Adipose tissue (tissue), 3 donors: Measurements from ENCODE around the gene WNT5A. TPM values are rescaled to one million over a fixed set of nuclear protein-coding genes. Genes with fewer than 3 reads are reported as not detected.
"Not testable (repeated sequence)": the region's sequence is repeated elsewhere in the genome, so short reads cannot be mapped to it uniquely, and the experiment has no call there.

ENCODE experiments used
- H3K27ac ChIP-seq: one replicate; pipeline ENCODE4 v1.5.1; 2013; ENCODE audit warnings: low read depth, low read length
- WGBS, 3 donors: extraction: QIAGEN DNeasy Blood & Tissue Kit; methylation state at CpG; one replicate each; pipeline ENCODE4 v1.1.7; 2013; 5-methylcytosine and 5-hydroxymethylcytosine counted together
- polyA plus RNA-seq, 3 donors: library from polyadenylated mRNA; stranded (reverse); fragments of 200-250 nt; gene quantifications; one replicate each; pipeline ENCODE4 v1.2.3, GENCODE V29; 2013
- donor health status: healthy with polysubstance abuse.
- donor health status: Bipolar disorder and iron deficiency.
- donor health status: healthy.

The WNT5A gene
- polyA plus RNA-seq, 3 donors: 1.1 to 1.4 (median 1.2) TPM

- H3K27ac ChIP-seq: no peak overlapping the region
- 48 to 55% (median 54%) methylated on average over 7 of the region's 7 CpGs for WGBS, 3 donors
Observed at GRCh38 chr3:55511895-55512570, 24.9 kb upstream of the WNT5A start.

- no peak overlapping the region for H3K27ac ChIP-seq
- WGBS, 3 donors: 88 to 92% (median 92%) methylated on average over 8 of the region's 8 CpGs
Observed at GRCh38 chr3:55508335-55508734, 21.2 kb upstream of the WNT5A start.

DNA sequence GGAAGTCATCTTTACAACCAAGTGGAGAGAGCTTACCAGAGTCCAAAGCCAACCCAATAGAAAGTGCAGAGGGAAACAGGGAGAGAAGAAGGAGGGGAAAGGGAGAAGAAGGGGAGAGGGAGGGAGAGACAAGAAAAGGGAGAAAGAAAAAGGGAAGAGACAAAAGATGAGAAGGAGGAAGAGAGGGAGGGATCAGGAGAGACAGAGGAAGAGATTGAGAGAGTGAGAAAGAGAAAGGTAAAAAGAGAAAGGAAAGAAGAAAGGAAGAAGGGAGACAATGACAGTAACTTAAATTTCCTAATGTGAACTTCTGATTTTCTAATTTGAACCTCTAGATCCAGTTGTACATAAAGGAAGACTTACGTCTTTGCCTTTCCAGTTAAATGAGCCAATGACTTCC lies 20.7 kb upstream of the WNT5A start:
- H3K27ac ChIP-seq: no peak overlapping the region
- 85 to 96% (median 91%) methylated on average over 1 of the region's 1 CpG for WGBS, 3 donors

DNA sequence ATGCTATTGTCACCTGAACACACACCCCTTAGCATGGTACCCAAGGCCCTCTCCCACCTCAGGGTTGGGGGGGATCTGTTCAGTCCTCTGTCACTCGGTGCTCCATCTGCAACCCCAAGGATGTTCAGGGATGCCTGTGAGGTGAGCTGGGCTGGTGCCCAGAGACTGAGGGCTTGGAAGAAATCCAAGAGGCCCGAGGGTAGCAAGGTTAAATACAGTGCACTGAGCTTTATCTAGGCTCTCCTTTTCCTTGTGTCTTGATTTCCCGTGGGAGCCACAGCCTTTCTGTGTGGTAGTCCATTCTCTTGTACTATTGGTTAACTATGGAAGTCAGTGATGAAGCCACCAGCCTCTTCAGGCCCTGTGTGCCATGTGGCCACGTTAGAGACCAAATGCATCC lies 18.7 kb upstream of the WNT5A start:
- 50 to 80% (median 73%) methylated on average over 4 of the region's 4 CpGs for WGBS, 3 donors

GRCh38 chr3:55505102-55505501 lies 18.0 kb upstream of the WNT5A start:
- WGBS, 3 donors: 46 to 70% (median 62%) methylated on average over 6 of the region's 6 CpGs
- H3K27ac ChIP-seq: not testable (repeated sequence)

More for the DNA sequence above, 18.7 kb upstream of the WNT5A start:
- H3K27ac ChIP-seq: no peak overlapping the region

DNA sequence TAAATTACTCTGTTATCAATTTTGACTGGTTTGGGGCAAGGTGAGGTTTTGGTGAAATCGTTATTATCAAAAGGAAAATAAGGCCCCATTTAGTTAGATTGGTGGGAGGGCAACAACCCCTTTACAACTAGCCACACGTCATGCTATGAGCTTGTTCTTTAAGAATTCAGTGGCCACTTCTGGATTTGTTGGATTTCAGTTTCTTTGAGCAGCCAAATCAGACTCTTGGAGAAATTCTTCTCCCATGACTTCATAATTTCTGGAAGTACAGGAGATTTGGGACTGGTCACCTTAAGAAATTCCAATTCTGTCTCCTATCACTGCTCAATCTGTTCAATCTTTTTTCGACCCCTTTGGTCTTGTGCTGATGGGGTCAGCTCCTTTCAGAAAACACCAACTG lies 14.8 kb upstream of the WNT5A start:
- H3K27ac ChIP-seq: no peak overlapping the region
- 71 to 87% (median 82%) methylated on average over 3 of the region's 3 CpGs for WGBS, 3 donors

- 47 to 62% (median 48%) methylated on average over 5 of the region's 5 CpGs for WGBS, 3 donors
Observed at GRCh38 chr3:55500555-55501330, 13.6 kb upstream of the WNT5A start.

GRCh38 chr3:55498520-55498919 lies 11.4 kb upstream of the WNT5A start:
- 78 to 86% (median 83%) methylated on average over 4 of the region's 4 CpGs for WGBS, 3 donors
- H3K27ac ChIP-seq: no peak overlapping the region

More at GRCh38 chr3:55500555-55501330, 13.6 kb upstream of the WNT5A start:
- no peak overlapping the region for H3K27ac ChIP-seq

GRCh38 chr3:55497250-55497649 lies 10.1 kb upstream of the WNT5A start:
- no peak overlapping the region for H3K27ac ChIP-seq

- no peak overlapping the region for H3K27ac ChIP-seq
- WGBS, 3 donors: 77 to 83% (median 80%) methylated on average over 2 of the region's 2 CpGs
Observed at GRCh38 chr3:55494976-55495375, 7.9 kb upstream of the WNT5A start.

DNA sequence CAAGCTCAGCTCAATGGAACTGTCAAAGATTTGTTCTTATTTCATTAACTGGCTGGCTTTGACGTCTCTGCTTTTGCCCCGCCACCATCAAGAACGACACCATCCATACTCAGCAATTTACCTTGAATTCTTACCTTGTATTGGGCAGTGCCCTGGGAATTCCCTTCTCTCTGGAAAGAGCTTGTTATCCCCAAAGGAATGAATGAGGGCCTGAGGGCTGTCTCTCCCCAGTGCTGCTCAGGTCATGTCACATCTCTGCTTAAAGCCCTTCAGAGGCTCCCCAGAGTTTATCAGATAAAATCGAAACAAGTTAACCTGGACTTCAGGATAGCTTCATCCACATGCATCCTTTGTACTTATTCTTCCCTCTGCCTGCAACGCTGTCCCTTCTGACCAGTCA lies 5.9 kb upstream of the WNT5A start:
- 75 to 90% (median 88%) methylated on average over 5 of the region's 5 CpGs for WGBS, 3 donors
- no peak overlapping the region for H3K27ac ChIP-seq

GRCh38 chr3:55491296-55491816 lies 4.2 kb upstream of the WNT5A start:
- H3K27ac ChIP-seq: no peak overlapping the region
- 42 to 51% (median 50%) methylated on average over 7 of the region's 7 CpGs for WGBS, 3 donors

DNA sequence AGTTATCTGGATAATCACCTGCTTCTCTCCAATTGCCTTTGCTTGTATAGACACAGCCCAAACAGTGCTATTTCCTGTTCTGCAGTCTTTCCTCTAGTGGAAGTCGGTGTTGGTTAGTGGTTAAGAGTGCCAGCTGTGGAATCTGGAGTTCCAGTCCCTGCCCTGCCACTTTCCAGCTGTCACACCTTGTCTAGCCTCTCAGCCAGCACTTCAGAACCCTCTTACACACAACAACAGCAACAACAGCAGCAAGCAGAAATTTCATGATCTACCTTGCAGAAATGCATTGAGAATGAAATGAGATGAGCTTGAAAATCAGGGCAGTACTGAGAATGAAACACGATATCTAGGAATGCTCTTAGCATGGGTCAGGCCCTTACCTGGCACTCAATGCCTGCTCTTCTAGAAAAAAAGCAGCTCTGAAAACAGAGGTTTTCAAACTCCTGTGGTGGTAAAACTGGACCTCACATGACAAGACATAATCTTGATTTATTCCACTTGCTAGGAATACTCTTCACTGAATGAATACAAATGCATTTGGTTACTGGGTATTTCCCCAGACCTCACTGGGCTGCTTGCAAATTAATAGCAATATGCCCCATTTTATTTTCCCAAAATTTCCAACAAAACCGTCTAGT lies 3.3 kb upstream of the WNT5A start:
- WGBS, 3 donors: 31 to 43% (median 41%) methylated on average over 3 of the region's 3 CpGs

GRCh38 chr3:55489798-55490132 lies 2.7 kb upstream of the WNT5A start:
- no peak overlapping the region for H3K27ac ChIP-seq
- 9 to 29% (median 16%) methylated on average over 17 of the region's 17 CpGs for WGBS, 3 donors

More for the DNA sequence above, 3.3 kb upstream of the WNT5A start:
- no peak overlapping the region for H3K27ac ChIP-seq

DNA sequence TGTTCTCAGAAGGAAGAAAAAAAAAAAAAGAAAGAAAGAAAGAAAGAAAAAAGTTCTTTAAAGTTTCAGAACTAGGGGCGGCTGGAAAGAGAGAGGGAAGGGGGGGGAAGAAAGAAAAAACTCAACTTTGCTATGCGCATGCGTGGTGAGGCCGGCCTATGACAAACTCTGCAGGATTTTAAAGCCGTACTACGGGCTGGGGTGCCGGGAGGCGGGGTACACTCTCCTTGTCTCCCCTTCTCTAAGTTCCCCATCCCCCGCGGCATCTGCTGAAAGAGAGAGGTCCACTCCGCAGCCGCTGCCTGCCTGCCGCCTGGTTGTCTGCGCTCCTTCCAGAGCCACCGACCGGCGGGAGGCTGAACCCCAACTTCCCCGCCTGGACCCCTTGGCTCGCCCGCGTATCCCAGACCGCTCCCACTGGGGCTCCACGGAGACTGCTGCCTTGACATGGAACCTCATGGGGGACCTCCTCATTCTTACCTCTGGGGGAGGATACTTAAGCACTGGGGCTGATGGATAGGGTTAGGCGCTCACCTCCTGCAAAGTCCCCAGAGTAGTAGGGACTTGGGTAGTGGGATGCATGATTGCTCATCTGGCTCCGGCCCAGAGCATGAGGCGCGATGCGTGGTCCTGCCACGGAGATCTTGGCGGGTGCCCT lies 1.4 kb upstream of the WNT5A start:
- H3K27ac ChIP-seq: no peak overlapping the region
- 0 to 2% (median 2%) methylated on average over 30 of the region's 30 CpGs for WGBS, 3 donors

DNA sequence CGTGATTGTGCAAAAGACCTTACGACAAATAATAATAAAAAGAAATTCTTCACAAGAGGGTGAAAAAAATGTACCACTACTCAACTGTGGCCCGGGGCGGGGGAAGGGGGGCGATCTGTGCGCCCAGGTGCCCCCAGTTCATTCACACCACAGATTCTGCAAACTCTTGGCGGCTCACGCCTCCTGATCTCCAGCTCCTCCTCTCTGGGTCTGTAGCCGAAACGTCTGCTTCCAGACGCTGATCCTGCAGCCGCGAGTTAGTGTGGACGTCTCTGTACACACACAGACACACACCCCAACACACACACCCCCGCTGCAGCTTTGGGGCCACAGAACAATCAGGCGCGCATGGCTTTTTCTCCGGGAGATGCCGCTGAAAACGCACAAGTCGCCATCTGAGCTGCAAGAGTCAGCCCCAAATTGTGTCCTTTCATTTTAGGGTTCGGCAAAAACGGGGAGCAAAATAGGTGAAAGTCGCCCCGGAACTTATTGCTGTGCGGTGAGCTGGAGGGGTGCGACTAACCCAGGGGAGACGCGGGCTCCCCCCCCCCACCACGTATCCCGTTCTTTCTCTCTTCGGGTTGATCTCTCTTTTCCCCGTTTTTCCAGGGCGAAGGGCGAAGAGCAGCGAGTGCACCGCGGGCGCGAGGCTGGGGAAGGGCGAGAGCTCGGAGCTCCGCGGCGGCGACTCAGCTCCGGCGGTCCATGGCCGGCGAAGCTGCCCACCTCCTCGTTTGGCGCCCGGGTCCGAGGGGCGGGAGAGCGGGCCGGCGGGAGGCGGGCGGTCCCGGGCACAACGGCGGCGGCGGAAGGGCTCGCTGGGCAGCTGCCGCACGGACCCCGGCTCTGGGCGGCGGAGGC lies 505 bp upstream of the WNT5A start:
- WGBS, 3 donors: 1% methylated on average over 65 to 71 of the region's 71 CpGs
- H3K27ac ChIP-seq: no peak overlapping the region

GRCh38 chr3:55486101-55486856 lies 827 bp downstream of the WNT5A start:
- no peak overlapping the region for H3K27ac ChIP-seq
- 2 to 4% (median 3%) methylated on average over 49 of the region's 49 CpGs for WGBS, 3 donors
